Right renal cortex interstitium (tissue), 3 donors: ENCODE measurements around the gene CIART. TPM values are rescaled to one million over a fixed set of nuclear protein-coding genes. Genes with fewer than 3 reads are reported as not detected.

ENCODE experiments used
- DNase-seq, 3 donors: peaks; one replicate each; pipeline ENCODE4 v3.0.0-alpha.2; 2013; ENCODE audit warnings: low read depth in 3 of 3, low spot score in 2 of 3
- polyA plus RNA-seq, 3 donors: library from polyadenylated mRNA; unstranded; fragments of 120-200 nt; gene quantifications; one replicate each; pipeline ENCODE4 v1.2.1, GENCODE V29; 2013; ENCODE audit not compliant: insufficient read length in 3 of 3

The CIART gene
- polyA plus RNA-seq, 3 donors = 7.1 to 8.3 (median 7.6) TPM

- no peak for DNase-seq
Observed at GRCh38 chr1:150259758-150260669, 22.3 kb upstream of the CIART start.

DNA sequence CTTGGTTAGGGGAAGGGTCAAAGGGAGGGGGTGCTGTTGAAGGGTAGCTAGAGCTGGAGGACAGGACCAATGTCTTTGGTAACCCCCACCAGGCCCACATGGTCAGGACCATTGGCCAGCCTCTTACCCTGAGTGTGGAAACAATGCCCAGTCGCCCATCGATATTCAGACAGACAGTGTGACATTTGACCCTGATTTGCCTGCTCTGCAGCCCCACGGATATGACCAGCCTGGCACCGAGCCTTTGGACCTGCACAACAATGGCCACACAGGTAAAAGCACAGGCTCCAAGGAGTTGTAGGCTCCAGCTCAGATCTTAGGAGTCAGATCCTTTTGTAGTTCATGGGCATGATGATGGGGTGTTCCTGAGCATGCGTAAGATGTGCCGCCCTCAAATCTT, 21.0 kb upstream of the CIART start:
- no peak for DNase-seq

DNA sequence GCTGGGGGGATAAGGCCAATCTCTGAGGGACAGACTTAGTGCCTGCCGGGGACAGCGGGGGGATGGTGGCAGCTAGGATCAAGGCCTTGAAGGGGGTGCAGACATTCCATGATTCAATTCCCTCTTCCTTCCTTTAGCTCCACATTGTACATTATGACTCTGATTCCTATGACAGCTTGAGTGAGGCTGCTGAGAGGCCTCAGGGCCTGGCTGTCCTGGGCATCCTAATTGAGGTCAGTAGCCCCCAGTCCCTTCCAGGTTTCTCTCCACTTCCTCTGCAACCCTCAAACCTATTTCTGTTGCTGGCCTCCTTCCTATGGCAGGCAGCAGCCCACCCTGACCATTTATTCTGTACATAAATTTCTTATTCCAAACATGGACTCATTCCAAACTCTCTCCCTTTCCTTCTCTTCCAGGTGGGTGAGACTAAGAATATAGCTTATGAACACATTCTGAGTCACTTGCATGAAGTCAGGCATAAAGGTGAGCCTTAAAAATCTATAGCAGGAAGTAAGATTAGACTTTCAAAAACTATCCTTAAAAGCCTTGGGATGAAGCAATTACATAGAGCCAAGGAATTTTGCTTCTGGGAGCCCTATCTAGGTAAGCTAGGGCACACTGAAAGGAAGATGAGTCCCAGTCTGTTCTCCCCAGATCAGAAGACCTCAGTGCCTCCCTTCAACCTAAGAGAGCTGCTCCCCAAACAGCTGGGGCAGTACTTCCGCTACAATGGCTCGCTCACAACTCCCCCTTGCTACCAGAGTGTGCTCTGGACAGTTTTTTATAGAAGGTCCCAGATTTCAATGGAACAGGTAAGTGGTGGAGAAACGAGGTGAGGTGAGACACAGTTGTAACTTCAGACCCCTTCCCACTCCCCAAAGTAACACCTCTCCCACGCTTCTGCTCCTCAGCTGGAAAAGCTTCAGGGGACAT, 19.7 kb upstream of the CIART start:
- no peak for DNase-seq

- DNase-seq = no peak
Observed at GRCh38 chr1:150263549-150263948, 18.8 kb upstream of the CIART start.

- DNase-seq = no peak
Observed at GRCh38 chr1:150267896-150268295, 14.5 kb upstream of the CIART start.

DNA sequence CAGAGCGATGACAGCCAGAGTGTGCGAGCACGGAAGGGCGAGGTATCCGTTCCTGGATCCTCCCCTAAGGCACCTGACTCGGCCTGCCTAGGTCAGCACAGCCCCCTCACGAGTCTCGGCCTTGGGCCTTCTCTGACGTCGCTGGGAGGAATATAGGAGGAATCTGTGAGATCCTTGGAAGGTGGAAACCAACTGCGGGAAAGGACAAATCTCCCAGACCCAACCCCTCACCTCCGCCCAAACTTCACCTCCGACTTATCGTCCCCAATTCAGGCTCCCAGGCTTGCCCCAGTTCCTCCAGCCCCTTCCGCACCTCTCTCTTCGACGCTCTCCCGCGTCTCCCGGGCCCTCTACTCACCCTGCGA, 14.0 kb upstream of the CIART start:
- no peak for DNase-seq

DNA sequence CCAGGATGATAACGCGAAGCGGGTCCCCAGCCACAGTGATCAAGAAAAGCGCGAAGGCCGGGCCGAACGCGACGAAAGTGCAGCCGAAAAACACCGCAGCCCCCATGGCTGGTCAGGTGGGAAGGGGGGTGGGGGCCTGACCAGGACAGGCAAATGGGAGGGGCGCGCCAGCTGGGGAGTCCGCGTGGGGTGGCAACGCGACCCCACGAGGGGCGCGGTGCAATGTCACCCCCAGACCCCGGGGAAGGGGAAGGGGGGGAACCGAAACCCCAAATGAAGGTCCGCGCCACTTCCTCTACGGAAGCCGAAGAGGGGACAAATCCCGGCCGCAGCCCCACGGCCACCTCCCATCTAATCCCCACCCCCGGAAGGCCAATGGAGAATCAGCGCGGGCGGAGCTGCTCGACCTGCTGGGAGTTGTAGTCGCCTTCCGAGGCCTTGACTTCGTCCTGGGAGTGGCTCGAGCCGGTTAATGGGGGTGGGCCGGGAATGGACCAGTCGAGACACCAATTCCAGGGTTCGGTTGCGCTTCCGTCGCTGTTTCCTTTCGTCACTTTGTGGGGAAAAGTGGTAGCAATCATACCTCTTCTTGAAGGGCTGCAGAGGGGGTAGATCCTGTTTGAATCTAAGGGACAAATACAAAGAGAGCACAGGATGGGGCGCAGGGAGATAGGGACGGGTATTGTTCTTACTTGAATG, 13.5 kb upstream of the CIART start, which contains the start of gene APH1A:
APH1A (minus strand) TSS at position 312 of the 699 bp plus-strand sequence; CDS start at position 106, 206 bp downstream.
- peak; percentile 86 to 92 (median 89) for DNase-seq

DNA sequence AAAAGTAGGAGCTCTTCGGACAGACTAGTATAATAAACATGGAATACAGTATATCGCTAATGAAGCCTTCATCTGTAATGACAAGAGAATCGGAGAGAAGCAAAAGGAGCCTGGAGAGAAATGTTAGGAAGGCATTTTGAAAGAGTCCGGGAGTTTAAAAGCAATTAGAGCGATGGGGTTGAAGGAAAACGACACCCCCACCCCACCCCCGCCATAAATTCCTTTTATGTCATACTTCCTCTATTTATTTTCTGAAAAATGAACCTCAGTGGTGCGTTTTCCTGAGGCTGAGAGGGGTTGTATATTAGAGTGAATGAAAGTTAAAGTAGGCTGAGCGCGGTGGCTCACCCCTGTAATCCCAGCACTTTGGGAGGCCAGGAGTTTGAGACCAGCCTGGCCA, 12.9 kb upstream of the CIART start:
- DNase-seq = no peak

DNA sequence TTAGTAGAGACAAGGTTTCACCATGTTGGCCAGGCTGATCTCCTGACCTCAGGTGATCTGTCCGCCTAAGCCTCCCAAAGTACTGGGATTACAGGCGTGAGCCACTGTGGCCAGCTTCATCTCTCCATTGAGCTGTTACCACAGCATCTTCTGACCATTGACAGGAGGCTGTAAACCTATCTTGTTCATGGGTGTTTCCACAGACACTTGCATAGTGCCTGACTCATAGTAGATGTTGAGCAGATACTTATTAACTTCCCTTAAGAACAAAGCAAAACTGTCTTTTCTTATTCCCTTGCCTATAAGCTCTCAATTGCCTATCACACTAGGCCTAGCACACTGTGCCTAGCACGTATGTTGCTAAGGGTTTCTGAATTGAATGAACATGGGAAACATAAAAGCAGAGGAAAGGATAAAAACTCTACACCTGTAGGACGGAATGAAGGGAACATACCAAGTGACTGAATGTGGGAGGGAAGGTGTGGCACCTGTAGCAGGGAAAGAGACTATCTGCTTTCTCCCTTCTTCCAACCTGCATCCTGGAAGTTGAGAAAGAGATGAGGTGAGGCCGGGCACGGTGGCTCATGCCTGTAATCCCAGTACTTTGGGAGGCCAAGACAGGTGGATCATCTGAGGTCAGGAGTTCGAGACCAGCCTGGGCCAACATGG, 10.9 kb upstream of the CIART start:
- DNase-seq = no peak

DNA sequence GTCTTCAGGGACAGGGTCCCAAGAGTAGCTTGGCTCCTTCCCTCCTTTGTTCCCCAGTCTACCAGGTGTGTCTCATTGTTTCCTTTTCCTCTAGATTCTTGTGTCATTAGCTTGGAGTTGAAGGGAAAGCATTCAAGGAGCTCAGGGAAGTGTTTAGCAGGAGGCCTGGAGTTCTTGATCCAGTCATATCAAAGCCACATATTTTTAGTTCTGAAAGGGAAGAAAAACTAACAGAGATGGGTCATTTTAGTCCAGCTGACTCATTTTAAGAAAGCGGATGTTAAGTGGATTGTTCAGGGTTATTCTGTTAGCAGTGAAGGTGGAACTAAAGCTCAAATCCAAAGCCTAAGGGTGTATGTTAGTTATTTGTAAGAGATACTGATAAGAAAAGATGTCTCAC, 9.0 kb upstream of the CIART start:
- no peak for DNase-seq

- no peak for DNase-seq
Observed at GRCh38 chr1:150280138-150280707, 2.1 kb upstream of the CIART start.

DNA sequence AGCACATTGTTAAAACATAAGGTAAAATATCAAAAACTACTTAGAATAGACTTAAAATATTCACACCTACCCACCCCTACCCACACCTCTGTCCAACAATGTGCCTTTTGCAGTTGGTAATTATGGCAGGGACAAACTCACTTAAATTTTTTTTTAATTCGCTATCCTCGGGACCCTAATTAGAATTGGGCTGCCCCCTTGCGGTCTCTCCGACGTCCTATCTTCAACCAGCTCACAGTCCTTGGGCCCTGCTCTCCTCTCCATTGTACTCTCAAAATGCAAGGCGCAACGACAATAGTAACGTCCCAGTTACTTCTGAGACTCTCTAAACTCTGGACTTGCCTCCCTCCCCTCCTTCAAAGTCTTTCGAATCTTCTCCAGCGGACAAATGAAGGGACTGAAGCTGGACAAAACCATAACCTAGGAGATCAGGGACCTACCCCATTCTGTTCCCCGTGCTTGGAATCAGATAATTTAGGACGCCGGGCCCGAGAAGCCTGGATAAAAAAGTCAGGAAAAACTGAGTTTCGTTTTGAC, 1.1 kb upstream of the CIART start:
- no peak for DNase-seq

- DNase-seq = no peak
Observed at GRCh38 chr1:150282558-150282958, 204 bp downstream of the CIART start.

DNA sequence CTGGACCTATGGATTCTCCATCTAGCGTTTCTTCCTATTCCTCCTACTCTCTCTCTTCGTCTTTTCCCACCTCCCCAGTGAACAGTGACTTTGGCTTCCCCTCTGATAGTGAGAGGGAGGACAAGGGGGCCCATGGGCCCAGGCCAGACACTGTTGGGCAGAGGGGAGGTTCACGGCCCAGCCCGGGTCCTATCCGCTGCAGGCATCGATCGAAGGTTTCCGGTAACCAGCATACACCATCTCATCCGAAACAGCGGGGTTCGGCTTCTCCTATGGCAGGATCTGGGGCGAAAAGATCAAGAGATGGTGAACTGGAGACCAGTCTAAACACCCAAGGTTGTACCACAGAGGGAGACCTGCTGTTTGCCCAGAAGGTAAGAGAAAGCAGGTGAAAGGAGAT, 906 bp downstream of the CIART start:
- no peak for DNase-seq

- no peak for DNase-seq
Observed at GRCh38 chr1:150288382-150288781, 6.0 kb downstream of the CIART start.

- DNase-seq = no peak
Observed at GRCh38 chr1:150288822-150289221, 6.5 kb downstream of the CIART start.

DNA sequence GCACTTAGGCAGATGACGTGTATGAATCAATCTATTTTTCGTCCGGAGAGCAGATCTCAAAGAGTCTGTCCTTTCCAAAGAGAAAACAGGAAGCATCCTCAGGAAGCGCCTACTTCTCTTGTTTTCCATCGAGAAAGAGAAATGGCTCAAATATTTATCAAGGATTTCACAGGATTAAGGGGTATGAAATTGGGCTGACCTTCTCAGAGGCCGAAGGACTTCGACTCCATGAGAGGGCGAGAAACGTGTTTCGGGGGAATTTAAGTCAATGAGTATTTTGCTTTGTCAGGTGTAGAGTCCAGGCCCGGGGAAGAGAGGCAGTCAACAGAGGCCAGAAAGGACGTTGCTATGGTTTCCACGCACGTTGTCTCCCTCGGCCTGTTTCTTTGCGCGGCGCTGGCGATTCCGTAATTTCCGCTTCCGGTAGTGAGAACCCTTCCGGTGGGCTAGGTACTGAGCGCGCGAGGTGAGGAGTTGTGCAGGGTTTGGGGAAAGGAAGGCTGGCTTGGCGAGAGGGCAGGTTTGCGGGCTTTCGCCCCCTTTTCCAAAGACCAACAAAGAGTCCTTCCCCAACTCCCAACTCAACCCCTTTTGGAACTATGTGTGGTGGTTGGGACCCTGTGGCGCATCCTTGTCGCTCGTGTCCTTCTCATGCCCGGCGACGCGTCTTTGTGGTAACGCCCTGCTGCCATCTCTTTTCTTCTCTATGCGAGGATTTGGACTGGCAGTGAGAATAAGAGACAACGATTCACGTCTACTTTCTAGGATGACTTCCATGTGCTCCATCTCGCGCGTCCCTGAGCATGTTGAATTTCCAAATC, 11.3 kb downstream of the CIART start, which contains the start of gene MRPS21:
MRPS21 (plus strand) TSS at position 429 of the 821 bp plus-strand sequence. CDS start 506 bp downstream, outside the sequence.
- peak; percentile 90 to 92 (median 91) for DNase-seq

- no peak for DNase-seq
Observed at GRCh38 chr1:150295476-150295875, 13.1 kb downstream of the CIART start.

DNA sequence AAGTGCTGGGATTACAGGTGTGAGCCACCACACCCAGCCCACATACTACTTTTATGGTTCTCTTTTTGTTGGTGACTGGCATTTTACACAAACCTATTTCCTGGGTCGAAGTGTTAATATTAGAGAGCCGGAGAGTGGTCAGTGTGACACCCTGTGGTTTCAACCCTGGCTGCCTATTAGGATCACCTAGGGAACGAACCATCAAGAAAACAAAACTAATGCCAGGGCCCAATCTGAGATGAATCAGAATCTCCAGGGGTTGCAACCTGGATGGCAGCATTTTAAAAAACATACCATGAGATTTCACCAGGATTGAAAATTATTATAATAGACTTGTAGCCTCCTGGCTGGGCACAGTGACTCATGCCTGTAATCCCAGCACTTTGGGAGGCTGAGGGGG, 17.4 kb downstream of the CIART start:
- no peak for DNase-seq
